IMR-90 (cell line): ENCODE data around the gene CLK1. TPM values are rescaled to one million over a fixed set of nuclear protein-coding genes. Genes with fewer than 3 reads are reported as not detected.

Experiments used
- ATAC-seq: fragments of 200-7000 bp; cut with Tn5 transposase; 2 replicates; pipeline ENCODE4 v1.9.1; 2020; ENCODE audit warnings: low read depth, mild to moderate bottlenecking, moderate library complexity
- BruUV-seq: library from RNA; stranded (reverse); fragments of 400-500 nt; replicated peaks from 2 replicates; lab custom pipeline; 2021; lab: Mats Ljungman, UMichigan
- CTCF ChIA-PET: fragments of 300-600 bp; formaldehyde crosslinking; extraction: SDS; loops from one replicate; lab custom pipeline; 2021; ENCODE audit warnings: antibody characterized with exemption; lab: Yijun Ruan, JAX
- POLR2A ChIA-PET: fragments of 300-600 bp; sonication (Branson Sonifier 250); formaldehyde crosslinking; loops from one replicate; lab custom pipeline; 2022; ENCODE audit warnings: antibody characterized with exemption; ENCODE audit not compliant: unreplicated experiment; lab: Charles Lee
- DNase-seq: peaks from one replicate; pipeline ENCODE4 v3.0.0; 2013
- H2AFZ ChIP-seq: replicated peaks from 2 replicates; pipeline ENCODE3; 2013; ENCODE audit warnings: low read length, mild to moderate bottlenecking; ENCODE audit not compliant: poor library complexity
- H2AK5ac ChIP-seq: 2 replicates; pipeline ENCODE4 v1.6.1; 2013; ENCODE audit warnings: low read depth, low read length, inconsistent platforms
- H2AK9ac ChIP-seq: replicated peaks from 2 replicates; pipeline ENCODE3; 2013; ENCODE audit warnings: mild to moderate bottlenecking, low read depth, low read length, moderate library complexity; ENCODE audit not compliant: poor library complexity
- H2BK120ac ChIP-seq: 2 replicates; pipeline ENCODE4 v1.6.1; 2013; ENCODE audit warnings: low read depth, low read length, inconsistent platforms
- H2BK15ac ChIP-seq: 3 replicates; pipeline ENCODE4 v1.6.1; 2013; ENCODE audit warnings: low read depth, low read length, inconsistent platforms
- H2BK20ac ChIP-seq: 2 replicates; pipeline ENCODE4 v1.6.1; 2013; ENCODE audit warnings: low read depth, mild to moderate bottlenecking, inconsistent platforms, low read length, moderate library complexity
- H2BK5ac ChIP-seq: 2 replicates; pipeline ENCODE4 v1.6.1; 2013; ENCODE audit warnings: mild to moderate bottlenecking, low read depth, low read length, inconsistent platforms; ENCODE audit not compliant: poor library complexity, severe bottlenecking
- H3K14ac ChIP-seq: replicated peaks from 2 replicates; pipeline ENCODE4 v1.6.1; 2013; ENCODE audit warnings: low read depth, low read length, inconsistent platforms
- H3K18ac ChIP-seq: 2 replicates; pipeline ENCODE4 v1.6.1; 2013; ENCODE audit warnings: low read depth, low read length, control low read depth
- H3K23ac ChIP-seq: 2 replicates; pipeline ENCODE4 v1.6.1; 2013; ENCODE audit warnings: low read depth, low read length, inconsistent platforms
- H3K27ac ChIP-seq: 2 replicates; pipeline ENCODE4 v1.5.1; 2013; ENCODE audit warnings: mild to moderate bottlenecking, control low read depth, low read length; ENCODE audit not compliant: insufficient read depth
- H3K27me3 ChIP-seq: 2 replicates; pipeline ENCODE4 v1.6.1; 2013; ENCODE audit warnings: low read length; ENCODE audit not compliant: control insufficient read depth, insufficient read depth
- H3K36me3 ChIP-seq: 2 replicates; pipeline ENCODE4 v1.6.1; 2013; ENCODE audit warnings: low read length, mixed read lengths; ENCODE audit not compliant: control insufficient read depth, insufficient read depth
- H3K4ac ChIP-seq: 2 replicates; pipeline ENCODE4 v1.6.1; 2013; ENCODE audit warnings: low read depth, low read length, inconsistent platforms
- H3K4me1 ChIP-seq: 2 replicates; pipeline ENCODE4 v1.6.1; 2013; ENCODE audit warnings: low read length, mixed read lengths; ENCODE audit not compliant: control insufficient read depth, insufficient read depth
- H3K4me2 ChIP-seq: 2 replicates; pipeline ENCODE4 v1.6.1; 2013; ENCODE audit warnings: low read depth, mild to moderate bottlenecking, control low read depth, low read length, moderate library complexity
- H3K4me3 ChIP-seq: 2 replicates; pipeline ENCODE4 v1.5.1; 2013; ENCODE audit warnings: low read depth, mild to moderate bottlenecking, control low read depth, low read length, moderate library complexity; ENCODE audit not compliant: insufficient read depth
- H3K56ac ChIP-seq: 2 replicates; pipeline ENCODE4 v1.6.1; 2013; ENCODE audit warnings: low read length, inconsistent platforms; ENCODE audit not compliant: insufficient read depth; ENCODE audit errors: extremely low read depth
- H3K79me1 ChIP-seq, 2 experiments: 2 replicates each; pipeline ENCODE4 v1.6.1; 2013; ENCODE audit warnings: low read length in 2 of 2, inconsistent platforms in 1 of 2, low read depth in 1 of 2
- H3K9ac ChIP-seq: 2 replicates; pipeline ENCODE4 v1.6.1; 2013; ENCODE audit warnings: low read depth, low read length, control low read depth
- H3K9me1 ChIP-seq: 2 replicates; pipeline ENCODE4 v1.6.1; 2013; ENCODE audit warnings: low read length, inconsistent platforms; ENCODE audit not compliant: insufficient read depth
- H3K9me3 ChIP-seq: 2 replicates; pipeline ENCODE4 v1.6.1; 2013; ENCODE audit warnings: low read length; ENCODE audit not compliant: control insufficient read depth, insufficient read depth
- H4K20me1 ChIP-seq: 2 replicates; pipeline ENCODE4 v1.6.1; 2013; ENCODE audit warnings: low read length, inconsistent platforms; ENCODE audit not compliant: insufficient read depth
- H4K5ac ChIP-seq: 2 replicates; pipeline ENCODE4 v1.6.1; 2013; ENCODE audit warnings: mild to moderate bottlenecking, low read depth, low read length, control low read depth
- H4K8ac ChIP-seq, 2 experiments: 2 replicates each; pipeline ENCODE4 v1.6.1; 2013; ENCODE audit warnings: low read depth in 2 of 2, low read length in 2 of 2, control low read depth in 1 of 2, inconsistent platforms in 1 of 2
- H4K91ac ChIP-seq: 2 replicates; pipeline ENCODE4 v1.6.1; 2013; ENCODE audit warnings: low read depth, low read length, inconsistent platforms; ENCODE audit not compliant: insufficient read depth
- BHLHE40 ChIP-seq: fragments of 150-350 bp; IDR thresholded peaks from 2 replicates; pipeline ENCODE4 v1.6.1; 2016; ENCODE audit warnings: mild to moderate bottlenecking, low read depth, low read length
- CEBPB ChIP-seq: IDR thresholded peaks from 2 replicates; pipeline ENCODE4 v1.6.1; 2012; ENCODE audit warnings: low read depth, low read length, improper control_type of control experiment
- CHD1 ChIP-seq: IDR thresholded peaks from 2 replicates; pipeline ENCODE4 v1.6.1; 2012; ENCODE audit warnings: low read depth, low read length, improper control_type of control experiment
- CTCF ChIP-seq: conservative IDR thresholded peaks from 2 replicates; pipeline ENCODE4 v1.5.1; 2012; ENCODE audit warnings: mild to moderate bottlenecking, low read depth, low read length, improper control_type of control experiment
- ELK1 ChIP-seq: fragments of 150-350 bp; IDR thresholded peaks from 2 replicates; pipeline ENCODE4 v1.6.1; 2016; ENCODE audit warnings: low read depth, mild to moderate bottlenecking, low read length, moderate library complexity, borderline replicate concordance
- FOS ChIP-seq: fragments of 150-350 bp; IDR thresholded peaks from 2 replicates; pipeline ENCODE4 v1.6.1; 2016; ENCODE audit warnings: low read depth, low read length
- MAFK ChIP-seq: IDR thresholded peaks from 2 replicates; pipeline ENCODE4 v1.6.1; 2012; ENCODE audit warnings: low read depth, low read length, improper control_type of control experiment
- MAZ ChIP-seq: IDR thresholded peaks from 2 replicates; pipeline ENCODE4 v1.6.1; 2012; ENCODE audit warnings: low read depth, mild to moderate bottlenecking, low read length, improper control_type of control experiment, moderate library complexity, borderline replicate concordance
- MXI1 ChIP-seq: IDR thresholded peaks from 2 replicates; pipeline ENCODE4 v1.6.1; 2012; ENCODE audit warnings: low read depth, mild to moderate bottlenecking, low read length, moderate library complexity, borderline replicate concordance
- NFE2L2 ChIP-seq: fragments of 150-350 bp; IDR thresholded peaks from 2 replicates; pipeline ENCODE4 v1.6.1; 2016; ENCODE audit warnings: low read depth, mild to moderate bottlenecking, low read length
- POLR2A ChIP-seq: IDR thresholded peaks from 2 replicates; pipeline ENCODE4 v1.6.1; 2012; ENCODE audit warnings: mild to moderate bottlenecking, low read depth, low read length
- RAD21 ChIP-seq: IDR thresholded peaks from 2 replicates; pipeline ENCODE4 v1.6.1; 2012; ENCODE audit warnings: low read length, improper control_type of control experiment
- RCOR1 ChIP-seq: IDR thresholded peaks from 2 replicates; pipeline ENCODE4 v1.6.1; 2012; ENCODE audit warnings: mild to moderate bottlenecking, low read length, improper control_type of control experiment; ENCODE audit not compliant: insufficient replicate concordance
- RFX5 ChIP-seq: IDR thresholded peaks from 2 replicates; pipeline ENCODE4 v1.8.0; 2012; ENCODE audit warnings: low read depth, mild to moderate bottlenecking, low read length, moderate library complexity
- SMC3 ChIP-seq: fragments of 150-350 bp; IDR thresholded peaks from 2 replicates; pipeline ENCODE4 v1.6.1; 2016; ENCODE audit warnings: low read depth, mild to moderate bottlenecking, antibody characterized with exemption, low read length, moderate library complexity
- USF2 ChIP-seq: fragments of 150-350 bp; IDR thresholded peaks from 2 replicates; pipeline ENCODE4 v1.6.1; 2017; ENCODE audit warnings: mild to moderate bottlenecking, antibody characterized with exemption, low read length, low read depth
- WGBS, 2 experiments: methylation state at CpG; one replicate each; pipeline versions ENCODE4 v1.1.5 to v1.1.7; 2013; ENCODE audit warnings: missing lambda C conversion rate in 2 of 2; ENCODE audit not compliant: insufficient read length in 1 of 2; ENCODE audit errors: extremely low coverage in 2 of 2; 5-methylcytosine and 5-hydroxymethylcytosine counted together
- dilution Hi-C: fragments of 300-500 bp; cut with HindIII; formaldehyde crosslinking; loops from one replicate; pipeline ENCODE4 v1.14.3; 2018; ENCODE audit warnings: low sequenced_read_pairs; ENCODE audit not compliant: unreplicated experiment
- in situ Hi-C: fragments of 300-500 bp; cut with MboI; formaldehyde crosslinking; loops from 3 replicates; pipeline ENCODE4 v1.14.3; 2019; ENCODE audit warnings: low sequenced_read_pairs, inconsistent platforms, mixed read lengths
- intact Hi-C: fragments of 100-400 bp; cut with micrococcal nuclease; formaldehyde crosslinking; loops from 2 replicates; pipeline ENCODE4 v1.10.0; 2022
- polyA plus RNA-seq, 3 experiments: library from polyadenylated mRNA; depleted of rRNA; stranded (reverse); fragments of >200 nt; gene quantifications; 2 replicates each; pipeline ENCODE4 v1.2.3, GENCODE V29; 2012; ENCODE audit warnings: low replicate concordance in 1 of 3
- total RNA-seq: library from RNA; depleted of rRNA; stranded (reverse); fragments of >200 nt; gene quantifications from 2 replicates; pipeline ENCODE4 v1.2.3, GENCODE V29; 2012

Gene CLK1
- total and polyA plus RNA-seq, 2 of the 4 experiments (the other 2 are of a cell fraction): 26.2 to 35.5 TPM

GRCh38 chr2:200828572-200829257 is 35.7 kb downstream of the CLK1 start:
- H2BK120ac ChIP-seq: no peak overlapping the region
- no peaks in the 10 kb centered on the region for H3K9me3 ChIP-seq
- POLR2A ChIA-PET: interaction anchor here (0.8 to 0.9 kb wide), 2 partner anchors 10 to 14 kb away, joined by 3 read pairs; no protein-coding TSS in a partner anchor
- H3K9me1 ChIP-seq: no peaks in the 10 kb centered on the region
- no peak for DNase-seq
- no peak for TF ChIP-seq NFE2L2
- TF ChIP-seq BHLHE40: no peak
- no peak for TF ChIP-seq RAD21
- TF ChIP-seq RCOR1: no peak
- no peak for TF ChIP-seq ELK1
- TF ChIP-seq CHD1: no peak
- no peak for TF ChIP-seq CEBPB
- no peak for TF ChIP-seq CTCF
- no peak for TF ChIP-seq FOS
- no peak for TF ChIP-seq MXI1
- no peak for TF ChIP-seq MAZ
- TF ChIP-seq RFX5: no peak
- no peak for TF ChIP-seq POLR2A
- TF ChIP-seq USF2: no peak
- no peak for TF ChIP-seq SMC3
- no peak for TF ChIP-seq MAFK
- H3K56ac ChIP-seq: no peak overlapping the region
- H3K4ac ChIP-seq: no peak overlapping the region
- no peak overlapping the region for H2BK20ac ChIP-seq
- H4K8ac ChIP-seq: no peak overlapping the region
- dilution Hi-C loops (no loop called here), intact Hi-C loops (no loop called here), in situ Hi-C loops (no loop called here)
- 100% methylated on average over 9 of the region's 9 CpGs; no CpG with 5 or more reads in 1 of the 2 experiments for WGBS, 2 experiments
- ATAC-seq: no peak
- H2AFZ ChIP-seq: no peak overlapping the region
- H2BK5ac ChIP-seq: no peak overlapping the region
- BruUV-seq: no TSS peak
- peaks cover 4% of the 10 kb centered on the region; the same call in 1 of the 2 replicates for H3K36me3 ChIP-seq
- no peak overlapping the region for H3K18ac ChIP-seq
- CTCF ChIA-PET: no interaction called here
- H4K5ac ChIP-seq: no peak overlapping the region
- H3K14ac ChIP-seq: no peak overlapping the region
- H2AK5ac ChIP-seq: no peak overlapping the region
- no peak overlapping the region for H2BK15ac ChIP-seq
- H3K79me1 ChIP-seq: no peaks in the 10 kb centered on the region
- H3K9ac ChIP-seq: no peak overlapping the region
- H3K23ac ChIP-seq: no peak overlapping the region
- no peak overlapping the region for H2AK9ac ChIP-seq
- H4K91ac ChIP-seq: no peak overlapping the region
- H4K20me1 ChIP-seq: no peaks in the 10 kb centered on the region
- H3K4me3 ChIP-seq: no peak overlapping the region
- H3K4me2 ChIP-seq: no peak overlapping the region
- no peaks in the 10 kb centered on the region for H3K4me1 ChIP-seq
- H3K27ac ChIP-seq: no peak overlapping the region
- H3K27me3 ChIP-seq: no peaks in the 10 kb centered on the region
